Measurements from ENCODE around the gene PALLD.

DNA sequence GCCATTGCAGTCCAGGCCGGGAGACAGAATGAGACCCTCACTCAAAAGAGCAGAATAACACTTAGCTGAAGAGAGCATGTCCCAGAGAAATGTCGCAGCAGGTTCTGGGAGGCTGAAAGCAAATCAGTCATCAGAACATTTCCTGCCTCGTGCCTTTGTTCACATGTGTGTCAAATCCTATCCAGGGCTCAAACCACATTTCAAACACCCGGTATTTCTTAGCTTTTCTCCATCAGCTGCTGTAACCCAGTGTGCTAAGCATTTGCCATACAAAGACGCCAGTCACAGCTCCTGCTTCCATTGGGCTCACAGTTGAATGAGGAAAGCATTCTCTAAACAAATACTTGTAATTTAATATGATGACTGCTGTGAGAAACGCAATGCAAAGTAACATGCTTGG lies 6.0 kb downstream of the PALLD start:
- TF ChIP-seq CTCF (IDR thresholded peaks at IDR 0.05) (no peak), POLR2A (IDR thresholded peaks at IDR 0.05) (no peak)
